K562 (cell line): ENCODE data around the gene CLDN5. TPM values are rescaled to one million over a fixed set of nuclear protein-coding genes. Genes with fewer than 3 reads are reported as not detected.
A peak's percentile ranks its signal among the peaks of the same experiment; 100 is the strongest.

Source experiments
- BCL6 ChIP-seq: fragments of 250-450 bp; sonication (Bioruptor Pico); IDR thresholded peaks from 2 replicates; pipeline ENCODE4 v1.4.0; 2020
- GATAD2B ChIP-seq: fragments of 450-650 bp; IDR thresholded peaks from 2 replicates; pipeline ENCODE4 v1.6.1; 2017; ENCODE audit warnings: mild to moderate bottlenecking, borderline replicate concordance
- MITF ChIP-seq: IDR thresholded peaks from 2 replicates; pipeline ENCODE4 v1.6.1; 2014; ENCODE audit warnings: antibody characterized with exemption
- POLR2AphosphoS2 ChIP-seq: IDR thresholded peaks from 2 replicates; pipeline ENCODE4 v1.6.1; 2012; ENCODE audit warnings: low read length, improper control_type of control experiment
- POLR2G ChIP-seq: fragments of 200-400 bp; formaldehyde crosslinking; IDR thresholded peaks from 2 replicates; pipeline ENCODE4 v1.6.1; 2017; ENCODE audit warnings: low read depth, mild to moderate bottlenecking, antibody characterized with exemption, low read length, moderate library complexity
- SPI1 ChIP-seq: IDR thresholded peaks from 2 replicates; pipeline ENCODE4 v1.6.1; 2011; ENCODE audit warnings: low read depth, low read length, control low read depth, borderline replicate concordance
- ZBTB2 ChIP-seq: fragments of 450-650 bp; IDR thresholded peaks from 2 replicates; pipeline ENCODE4 v1.6.1; 2016; ENCODE audit warnings: antibody characterized with exemption
- ZNF3 ChIP-seq: fragments of 250-450 bp; sonication (Bioruptor Pico); IDR thresholded peaks from 2 replicates; pipeline ENCODE4 v1.5.0; 2021; ENCODE audit warnings: mild to moderate bottlenecking, moderate library complexity
- ZNF511 ChIP-seq: sonication (generic); formaldehyde crosslinking; IDR thresholded peaks from 2 replicates; pipeline ENCODE4 v1.8.0; 2022; ENCODE audit warnings: mild to moderate bottlenecking, missing genetic modification reagents
- polyA plus RNA-seq, 8 experiments: library from polyadenylated mRNA; depleted of rRNA in 4 of 8; stranded (reverse) in 5 of 8; unstranded in 3 of 8; fragments of >200 nt; fragmentation: Nextera tagmentation in 2 of 8; fragmentation: Illumina TruSeq in 1 of 8; extraction: Ambion mirVana in 2 of 8; extraction: Trizol in 1 of 8; gene quantifications; 2 replicates each; pipeline versions ENCODE4 v1.2.1 to v1.2.3, GENCODE V29; 2011 to 2014; ENCODE audit warnings: inconsistent platforms in 1 of 8, missing spikeins in 1 of 8
- total RNA-seq, 7 experiments: library from RNA; depleted of rRNA in 6 of 7; stranded (reverse); fragments of >200 nt in 6 of 7; fragmentation: Illumina TruSeq in 2 of 7; extraction: Trizol in 2 of 7; gene quantifications; 2 replicates each; pipeline versions ENCODE4 v1.2.1 to v1.2.3, GENCODE V29; 2011 to 2021; ENCODE audit warnings: low replicate concordance in 1 of 7

CLDN5 gene
- total and polyA plus RNA-seq, 9 of the 15 experiments (the other 6 are each of a cell fraction or from before 2014, with no cell fraction given): 0.20 TPM; not detected in 8

- no peak for TF ChIP-seq ZBTB2
- TF ChIP-seq GATAD2B: no peak
- TF ChIP-seq ZNF511 (CRISPR knock-in tag): no peak
- no peak for TF ChIP-seq ZNF3 (CRISPR knock-in tag)
- no peak for TF ChIP-seq MITF
- no peak for TF ChIP-seq POLR2AphosphoS2
- TF ChIP-seq BCL6 (CRISPR knock-in tag): no peak
- TF ChIP-seq POLR2G: peak; percentile 65
- TF ChIP-seq SPI1: no peak
Measured at GRCh38 chr22:19506212-19506611, 18.0 kb downstream of the CLDN5 start (continued).
